GM19372 (cell line): Measurements from ENCODE around the gene PLAC8L1.

Experiments used
- ATAC-seq: cut with Tn5 transposase; IDR thresholded peaks from one replicate; pipeline ENCODE4 v1.9.1; 2021; ENCODE audit warnings: mild to moderate bottlenecking, low read depth, moderate library complexity; ENCODE audit not compliant: unreplicated experiment

PLAC8L1 gene

DNA sequence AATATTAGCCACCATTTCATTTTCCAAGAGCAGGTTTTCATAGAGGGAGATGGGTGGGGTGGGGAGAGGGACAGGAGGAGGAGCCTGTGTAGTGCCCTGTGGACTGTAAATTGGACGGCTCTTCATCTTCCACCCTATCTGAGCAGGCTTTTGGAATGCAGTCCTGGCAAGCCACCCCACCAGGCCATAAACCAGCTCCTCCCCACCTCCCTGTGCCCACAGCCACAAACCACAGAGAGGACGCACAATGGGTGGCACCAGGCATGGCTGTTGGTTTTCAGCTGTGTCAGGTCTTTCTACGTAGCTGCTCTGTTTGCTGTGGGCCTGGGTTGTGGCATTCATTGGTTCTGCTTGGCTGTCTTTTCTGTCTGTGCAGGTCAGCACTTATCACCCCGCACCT, 58.0 kb downstream of the PLAC8L1 start:
- ATAC-seq: no peak

DNA sequence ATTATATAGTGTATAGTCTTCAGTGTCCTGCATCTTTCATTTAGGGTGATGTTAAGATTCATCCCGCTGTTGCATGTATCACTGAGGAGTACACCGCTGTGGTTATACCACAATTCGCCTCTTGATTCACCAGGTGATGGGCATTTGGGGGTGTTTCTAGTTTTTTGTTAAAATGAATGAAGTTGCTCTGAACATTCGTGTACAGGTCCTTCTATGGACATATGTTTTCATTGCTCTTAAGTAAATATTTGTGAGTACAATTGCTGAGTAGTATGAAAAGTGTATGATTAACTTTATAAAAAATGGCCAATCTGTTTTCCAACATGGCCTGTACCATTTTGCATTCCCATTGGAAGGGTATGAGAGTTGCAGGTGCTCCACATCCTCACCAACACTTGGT, 61.7 kb downstream of the PLAC8L1 start:
- ATAC-seq: no peak

- no peak for ATAC-seq
Observed at GRCh38 chr5:146042628-146043279, 62.6 kb downstream of the PLAC8L1 start.

- peak; percentile 94 for ATAC-seq
Observed at GRCh38 chr5:146041180-146041789, 64.1 kb downstream of the PLAC8L1 start.

DNA sequence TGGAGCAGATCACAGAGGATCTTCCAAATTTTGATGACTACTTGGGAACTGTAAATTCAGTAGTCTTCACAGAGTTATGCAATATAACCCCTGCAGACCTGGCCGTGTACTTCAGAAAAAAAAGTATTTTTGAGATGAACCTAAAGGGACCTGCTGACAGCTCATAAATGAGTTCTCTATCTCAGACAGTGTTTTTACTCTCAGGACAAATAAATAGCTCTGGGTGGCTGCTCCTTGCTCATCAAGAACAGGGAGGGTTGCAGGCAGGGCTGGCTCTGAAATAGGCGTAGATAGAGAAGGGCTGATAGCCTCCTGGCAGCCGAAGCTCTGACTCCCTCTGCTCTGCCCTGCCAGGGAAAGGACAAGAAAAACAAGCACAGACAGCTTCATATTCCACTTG, 64.8 kb downstream of the PLAC8L1 start:
- no peak for ATAC-seq

DNA sequence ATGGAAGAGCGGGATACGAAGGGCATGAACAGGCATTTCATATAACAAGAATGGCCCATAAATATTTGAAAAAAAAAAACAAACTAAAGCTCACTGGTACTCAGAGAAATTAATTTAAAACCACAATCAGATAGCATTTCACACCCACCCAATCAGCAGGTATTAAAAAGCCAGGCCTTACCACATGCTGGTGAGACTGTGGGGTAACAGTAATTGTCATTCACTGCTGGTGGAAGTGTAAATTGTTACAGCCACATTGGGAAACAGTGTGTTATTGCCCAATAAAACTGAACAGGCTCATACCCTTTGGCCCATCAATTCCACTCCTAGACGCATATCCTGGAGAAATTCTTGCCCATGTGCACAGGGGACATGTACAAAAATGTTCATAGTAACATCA, 66.0 kb downstream of the PLAC8L1 start:
- ATAC-seq: no peak

DNA sequence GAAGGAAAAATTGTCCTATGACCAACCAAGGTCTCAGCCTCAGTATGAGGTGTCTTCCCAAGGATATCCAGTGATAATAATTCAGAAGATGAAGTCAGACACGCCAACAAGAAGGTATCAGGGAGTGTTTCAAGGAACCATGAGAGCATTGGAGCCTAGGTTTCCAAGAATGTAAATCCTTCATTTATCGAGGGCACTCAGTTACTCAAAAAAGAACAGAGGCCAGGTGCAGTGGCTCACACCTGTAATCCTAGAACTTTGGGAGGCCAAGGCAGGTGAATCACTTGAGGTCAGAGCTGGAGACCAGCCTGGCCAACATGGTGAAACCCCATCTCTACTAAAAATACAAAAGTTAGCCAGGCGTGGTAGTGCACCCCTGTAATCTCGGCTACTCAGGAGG, 70.8 kb downstream of the PLAC8L1 start:
- ATAC-seq: no peak
